GM12873 (cell line): ENCODE data around the gene TAF7L.

ENCODE experiments used
- CTCF ChIP-seq: IDR thresholded peaks from 2 replicates; pipeline ENCODE4 v1.5.1; 2012; ENCODE audit warnings: low read depth, mild to moderate bottlenecking, moderate library complexity, low read length, control low read depth; ENCODE audit not compliant: insufficient read depth; ENCODE audit errors: missing control alignments

The TAF7L gene

GRCh38 chrX:101219116-101219863 lies 71.8 kb downstream of the TAF7L start, which contains the start of gene DRP2:
DRP2 (plus strand) TSS chrX:101219786; CDS start chrX:101231648, 11,862 bp downstream.
- TF ChIP-seq CTCF: no peak
